ENCODE measurements around the gene MAPK8.
A peak's percentile ranks its signal among the peaks of the same experiment; 100 is the strongest.

Gene MAPK8

DNA sequence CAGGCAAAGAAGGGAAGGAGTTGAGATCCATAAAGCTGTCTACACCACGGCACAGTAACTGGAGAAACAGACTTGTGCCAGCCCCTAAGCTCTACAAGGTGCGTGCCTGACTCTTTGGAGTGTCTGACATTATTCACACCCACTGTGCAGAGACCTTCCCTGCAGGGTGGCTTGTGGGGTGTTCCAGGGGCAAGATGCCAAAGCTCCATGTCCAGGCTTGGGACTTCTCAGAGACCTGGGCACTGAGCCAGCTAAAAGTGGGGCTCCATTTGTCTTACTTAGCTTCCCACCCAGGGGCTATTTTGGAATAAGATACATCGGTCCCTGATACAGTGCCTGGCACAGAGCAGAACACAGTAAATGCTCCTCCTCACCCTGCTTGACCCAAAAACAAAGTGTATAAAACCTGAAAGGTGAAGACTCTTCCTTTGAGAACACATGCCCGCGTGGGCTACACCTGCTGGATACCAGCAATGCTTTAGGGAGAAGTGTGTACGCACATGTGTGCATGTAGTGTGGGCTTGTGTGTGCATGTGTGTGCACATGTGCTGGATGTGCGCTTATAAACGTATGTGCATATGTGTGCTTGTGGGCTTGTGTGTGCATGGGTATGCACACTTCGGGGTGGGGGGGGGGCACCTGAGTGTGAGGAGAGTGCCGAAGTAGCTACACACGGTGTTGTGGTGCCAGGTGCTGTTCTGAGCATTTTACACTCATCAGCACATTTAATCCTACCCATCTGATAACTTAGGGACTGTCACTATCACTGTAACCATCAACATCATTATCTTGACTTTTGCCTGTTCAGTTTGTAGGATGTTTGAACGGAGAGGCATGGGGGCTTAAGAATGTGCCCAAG lies 155.4 kb downstream of the MAPK8 start:
- no peak overlapping the region for H3K4me3 ChIP-seq (replicated peaks in 1 of 2; ENCODE audit: low read depth in 2 of 2, low read length in 2 of 2)
- TF ChIP-seq, protein P1, sequence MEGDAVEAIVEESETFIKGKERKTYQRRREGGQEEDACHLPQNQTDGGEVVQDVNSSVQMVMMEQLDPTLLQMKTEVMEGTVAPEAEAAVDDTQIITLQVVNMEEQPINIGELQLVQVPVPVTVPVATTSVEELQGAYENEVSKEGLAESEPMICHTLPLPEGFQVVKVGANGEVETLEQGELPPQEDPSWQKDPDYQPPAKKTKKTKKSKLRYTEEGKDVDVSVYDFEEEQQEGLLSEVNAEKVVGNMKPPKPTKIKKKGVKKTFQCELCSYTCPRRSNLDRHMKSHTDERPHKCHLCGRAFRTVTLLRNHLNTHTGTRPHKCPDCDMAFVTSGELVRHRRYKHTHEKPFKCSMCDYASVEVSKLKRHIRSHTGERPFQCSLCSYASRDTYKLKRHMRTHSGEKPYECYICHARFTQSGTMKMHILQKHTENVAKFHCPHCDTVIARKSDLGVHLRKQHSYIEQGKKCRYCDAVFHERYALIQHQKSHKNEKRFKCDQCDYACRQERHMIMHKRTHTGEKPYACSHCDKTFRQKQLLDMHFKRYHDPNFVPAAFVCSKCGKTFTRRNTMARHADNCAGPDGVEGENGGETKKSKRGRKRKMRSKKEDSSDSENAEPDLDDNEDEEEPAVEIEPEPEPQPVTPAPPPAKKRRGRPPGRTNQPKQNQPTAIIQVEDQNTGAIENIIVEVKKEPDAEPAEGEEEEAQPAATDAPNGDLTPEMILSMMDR (IDR thresholded peaks at IDR 0.05; ENCODE audit: low read depth, low read length), result no peak
- no peak for DNase-seq (ENCODE audit: low read depth in 2 of 2)

DNA sequence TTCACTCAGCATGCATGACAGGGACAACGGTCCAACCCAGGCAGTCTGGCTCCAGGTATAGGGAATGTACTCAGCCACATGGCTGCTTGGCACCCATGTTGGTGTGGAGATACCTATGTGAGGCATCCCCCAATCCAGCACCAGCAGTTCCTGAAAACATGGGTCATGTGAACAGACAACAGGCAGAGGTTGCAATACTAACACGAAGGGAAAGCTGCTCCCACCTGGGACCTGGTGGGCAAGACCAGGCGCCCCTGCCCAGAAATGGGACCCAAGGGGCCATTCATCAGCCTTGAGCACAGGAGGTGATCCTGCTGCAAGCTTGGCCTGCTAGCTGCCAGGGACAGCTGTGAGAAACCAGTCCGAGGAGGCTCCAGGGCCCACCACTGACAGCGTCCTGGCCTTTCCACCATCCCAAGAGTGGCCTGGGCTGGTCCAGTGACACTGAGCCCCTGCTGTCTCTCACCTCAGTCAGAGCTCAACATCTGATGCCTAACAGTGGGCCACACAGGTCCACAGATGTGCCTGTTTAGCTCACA lies 156.1 kb downstream of the MAPK8 start:
- H3K4me3 ChIP-seq (replicated peaks in 1 of 2; ENCODE audit: low read depth in 2 of 2, low read length in 2 of 2), result no peak overlapping the region
- TF ChIP-seq, protein P1 (IDR thresholded peaks at IDR 0.05; ENCODE audit: low read depth, low read length), result no peak
- no peak for DNase-seq (ENCODE audit: low read depth in 2 of 2)

DNA sequence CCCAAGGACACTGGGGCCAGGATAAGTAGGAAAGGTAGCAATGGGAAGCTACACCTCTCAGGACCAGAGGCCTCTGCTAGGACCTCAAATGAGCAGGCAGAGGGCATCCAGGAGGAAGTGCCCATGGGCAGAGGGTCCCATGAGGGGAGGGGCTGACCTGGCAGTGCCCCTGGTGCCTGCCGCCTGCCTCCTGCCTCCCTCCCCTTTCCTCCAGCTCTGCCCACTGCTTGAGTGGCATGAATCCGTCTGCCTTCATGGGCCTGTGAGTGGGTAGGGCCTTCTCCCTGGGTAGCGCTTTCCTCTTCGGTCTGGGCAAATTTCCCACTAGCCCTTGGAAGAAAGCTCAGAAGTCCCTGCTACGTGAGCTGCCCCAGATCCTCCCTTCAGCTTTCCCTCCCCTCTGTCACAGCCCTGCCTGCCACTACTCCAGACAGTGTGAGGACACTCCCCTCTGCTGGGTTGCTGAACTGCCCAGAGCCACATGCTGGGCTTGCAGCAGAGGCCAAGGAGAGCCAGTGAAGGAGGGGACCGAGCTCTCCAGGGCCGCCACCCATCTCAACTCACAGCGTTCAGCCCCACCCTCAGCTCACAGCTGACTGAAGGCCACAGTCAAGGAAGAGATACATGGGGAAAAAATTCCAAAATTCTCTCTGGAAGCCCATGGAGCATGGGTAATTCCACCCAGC lies 157.0 kb downstream of the MAPK8 start:
- DNase-seq (ENCODE audit: low read depth in 2 of 2), result peak in 1 of 2 donors; percentile 49
- TF ChIP-seq, protein P1 (IDR thresholded peaks at IDR 0.05; ENCODE audit: low read depth, low read length), result no peak
- H3K4me3 ChIP-seq (replicated peaks in 1 of 2; ENCODE audit: low read depth in 2 of 2, low read length in 2 of 2), result no peak overlapping the region

DNA sequence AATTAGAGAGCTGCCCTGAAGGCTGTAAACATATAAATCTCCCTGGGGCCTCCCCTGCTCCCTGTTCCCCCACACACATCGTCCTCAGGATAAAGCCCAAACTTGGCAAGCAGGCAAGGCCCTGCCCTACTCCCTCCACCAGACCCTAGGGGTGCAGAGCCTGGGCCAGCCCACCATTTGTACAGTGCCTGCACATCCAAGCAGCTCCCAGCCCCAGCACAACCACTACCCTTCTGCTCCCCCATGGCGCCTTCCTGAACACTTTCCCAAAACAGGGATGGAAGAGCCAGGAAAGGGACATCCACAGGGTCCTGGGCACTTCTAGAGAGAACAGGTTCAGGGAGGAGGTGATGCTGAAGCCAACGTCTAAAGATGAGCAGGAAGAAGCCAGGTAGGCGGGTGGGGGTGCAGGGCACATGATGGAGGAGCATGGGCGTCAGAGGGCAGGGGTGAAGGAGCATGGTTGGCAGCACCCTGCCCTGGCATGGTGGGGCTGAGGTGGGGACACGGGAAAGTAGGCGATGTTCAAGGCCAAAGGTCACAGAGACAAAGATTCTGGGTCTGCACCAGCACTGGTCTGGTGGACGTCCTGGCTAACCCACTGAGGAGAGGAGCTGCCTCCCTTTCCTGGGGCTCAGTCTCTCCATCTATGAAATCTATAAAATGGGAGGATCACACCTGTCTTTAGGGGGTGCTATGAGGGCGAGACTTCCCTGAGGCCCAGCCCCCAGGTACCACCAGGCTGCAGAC lies 157.8 kb downstream of the MAPK8 start:
- TF ChIP-seq, protein P1 (IDR thresholded peaks at IDR 0.05; ENCODE audit: low read depth, low read length), result no peak
- DNase-seq (ENCODE audit: low read depth in 2 of 2), result no peak
- no peak overlapping the region for H3K4me3 ChIP-seq (replicated peaks in 1 of 2; ENCODE audit: low read depth in 2 of 2, low read length in 2 of 2)

DNA sequence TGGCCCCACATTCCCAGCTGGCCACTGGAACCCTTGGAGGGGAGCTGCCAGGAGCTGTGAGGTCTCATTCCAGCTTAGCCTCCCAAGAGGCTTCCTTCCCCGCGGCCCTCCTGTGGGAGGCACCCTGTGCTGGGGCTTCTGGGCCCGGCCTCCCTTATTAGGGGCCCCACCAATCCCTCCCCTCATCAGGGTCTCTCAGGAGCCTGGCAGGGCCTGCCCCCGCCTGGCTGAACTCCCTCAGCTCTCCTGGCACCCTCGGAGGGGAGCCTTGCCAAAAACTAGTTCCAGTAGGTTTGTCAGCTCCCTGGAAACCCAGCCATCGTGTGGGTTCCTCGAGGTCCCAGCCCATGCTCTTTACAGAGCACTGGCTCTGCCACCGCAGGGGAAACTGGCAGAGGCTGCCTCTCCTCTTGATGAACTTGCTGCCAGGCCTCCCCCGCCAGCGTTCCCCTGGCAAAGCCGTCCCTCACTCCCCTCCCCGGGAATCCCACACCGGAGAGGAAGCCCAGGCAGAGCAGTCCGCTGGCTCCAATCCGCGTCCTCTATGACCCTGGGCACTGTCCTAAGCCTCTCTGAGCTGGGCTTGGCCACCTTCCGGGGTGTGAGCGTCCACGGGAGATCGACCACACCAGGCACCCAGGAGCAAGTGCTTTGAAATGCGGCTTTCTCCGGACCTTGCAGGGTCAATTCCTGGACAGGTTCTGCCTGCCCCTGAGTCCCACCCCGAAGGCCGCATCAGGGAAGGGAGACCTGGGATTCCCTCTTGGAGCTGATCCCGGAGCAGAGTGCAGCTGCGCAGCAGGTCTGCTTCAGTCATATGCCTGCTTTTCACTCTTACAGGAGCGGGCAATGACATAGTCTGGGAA lies 158.6 kb downstream of the MAPK8 start:
- no peak overlapping the region for H3K4me3 ChIP-seq (replicated peaks in 1 of 2; ENCODE audit: low read depth in 2 of 2, low read length in 2 of 2)
- TF ChIP-seq, protein P1 (IDR thresholded peaks at IDR 0.05; ENCODE audit: low read depth, low read length), result no peak
- no peak for DNase-seq (ENCODE audit: low read depth in 2 of 2)
